Measurements from ENCODE around the gene ZDHHC19.

DNA sequence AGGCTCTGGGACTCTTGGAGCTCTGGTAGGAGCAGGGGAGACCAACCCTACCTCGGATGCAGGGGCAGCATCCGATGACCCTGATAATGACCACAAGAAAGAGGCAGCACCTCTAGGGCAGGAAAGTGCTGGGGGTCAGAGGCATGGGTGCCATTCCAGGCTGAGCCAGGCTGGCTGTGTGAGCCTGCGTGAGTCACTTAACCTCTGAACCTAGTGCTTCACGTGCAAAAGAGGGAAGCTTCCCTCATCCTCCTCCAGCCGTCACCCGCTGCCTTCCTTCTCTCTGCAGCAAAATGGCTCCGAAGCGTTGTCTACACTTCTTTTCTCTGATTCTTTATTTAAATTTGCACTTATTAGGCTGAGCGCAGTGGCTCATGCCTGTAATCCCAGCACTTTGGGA is 35.5 kb downstream of the ZDHHC19 start:
- TF ChIP-seq, protein P1, sequence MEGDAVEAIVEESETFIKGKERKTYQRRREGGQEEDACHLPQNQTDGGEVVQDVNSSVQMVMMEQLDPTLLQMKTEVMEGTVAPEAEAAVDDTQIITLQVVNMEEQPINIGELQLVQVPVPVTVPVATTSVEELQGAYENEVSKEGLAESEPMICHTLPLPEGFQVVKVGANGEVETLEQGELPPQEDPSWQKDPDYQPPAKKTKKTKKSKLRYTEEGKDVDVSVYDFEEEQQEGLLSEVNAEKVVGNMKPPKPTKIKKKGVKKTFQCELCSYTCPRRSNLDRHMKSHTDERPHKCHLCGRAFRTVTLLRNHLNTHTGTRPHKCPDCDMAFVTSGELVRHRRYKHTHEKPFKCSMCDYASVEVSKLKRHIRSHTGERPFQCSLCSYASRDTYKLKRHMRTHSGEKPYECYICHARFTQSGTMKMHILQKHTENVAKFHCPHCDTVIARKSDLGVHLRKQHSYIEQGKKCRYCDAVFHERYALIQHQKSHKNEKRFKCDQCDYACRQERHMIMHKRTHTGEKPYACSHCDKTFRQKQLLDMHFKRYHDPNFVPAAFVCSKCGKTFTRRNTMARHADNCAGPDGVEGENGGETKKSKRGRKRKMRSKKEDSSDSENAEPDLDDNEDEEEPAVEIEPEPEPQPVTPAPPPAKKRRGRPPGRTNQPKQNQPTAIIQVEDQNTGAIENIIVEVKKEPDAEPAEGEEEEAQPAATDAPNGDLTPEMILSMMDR (IDR thresholded peaks at IDR 0.05): no peak
- no peak for TF ChIP-seq POLR2A (IDR thresholded peaks at IDR 0.05)
